ENCODE data around the gene DGKK.
"Not testable (repeated sequence)": the region's sequence is repeated elsewhere in the genome, so short reads cannot be mapped to it uniquely, and the experiment has no call there.

DGKK gene

DNA sequence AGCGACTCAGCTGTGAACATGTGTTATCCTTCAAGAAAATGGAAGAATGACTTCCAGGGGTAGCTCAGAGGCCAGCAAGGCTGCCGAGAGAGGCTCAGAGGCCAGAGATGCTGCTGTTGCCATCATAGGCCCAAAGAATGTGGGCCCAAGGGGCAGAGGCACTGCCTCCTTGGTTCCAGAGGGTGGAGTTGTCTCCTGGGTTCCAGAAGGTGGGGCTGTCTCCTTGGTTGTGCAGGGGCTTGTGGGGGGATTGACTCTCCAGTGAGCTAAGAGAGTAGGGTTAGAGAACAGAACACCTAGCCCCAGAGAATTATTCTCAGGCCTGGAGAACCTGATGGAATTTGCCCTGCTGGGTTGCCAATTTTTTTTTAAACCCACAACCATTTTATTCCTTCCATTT lies 62.6 kb downstream of the DGKK start:
- DNase-seq: no peak

DNA sequence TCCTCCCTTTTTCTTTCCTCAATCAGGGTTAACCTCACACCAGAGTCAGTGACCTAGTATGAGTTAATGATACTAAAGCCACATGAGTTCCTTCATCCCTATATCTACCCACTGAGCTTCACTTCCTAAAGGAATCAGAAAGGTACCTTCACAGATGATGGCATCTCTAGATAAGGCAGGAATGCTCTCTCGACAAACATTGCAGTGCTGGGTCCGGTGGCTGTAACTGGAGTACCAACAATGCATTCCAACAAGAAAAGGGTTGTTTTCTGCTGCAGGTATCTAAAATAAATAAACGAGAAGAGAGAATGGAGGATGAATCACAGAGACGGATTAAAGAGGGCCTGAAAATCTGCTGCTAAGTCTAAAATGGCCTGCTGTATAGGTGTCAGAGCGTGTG lies 66.7 kb downstream of the DGKK start:
- no peak for DNase-seq

DNA sequence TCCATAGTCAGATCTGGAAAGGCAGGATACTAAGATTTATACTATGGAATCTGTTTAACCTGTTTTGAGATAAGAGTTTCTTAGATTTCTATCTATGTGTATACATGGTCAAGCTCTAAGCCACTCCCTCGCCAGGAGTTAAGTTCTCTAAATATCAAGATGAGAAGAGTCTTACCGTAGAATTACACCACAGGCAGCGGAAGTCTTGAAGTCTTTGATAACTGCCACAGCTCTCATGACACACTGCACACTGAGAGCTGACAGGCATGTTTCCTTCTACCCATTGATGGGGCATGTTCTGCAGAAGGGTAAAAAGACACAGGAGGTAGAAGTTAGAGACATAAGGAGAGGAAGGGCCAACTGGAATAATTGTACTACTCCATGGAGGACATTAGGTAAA lies 67.7 kb downstream of the DGKK start:
- DNase-seq: no peak

DNA sequence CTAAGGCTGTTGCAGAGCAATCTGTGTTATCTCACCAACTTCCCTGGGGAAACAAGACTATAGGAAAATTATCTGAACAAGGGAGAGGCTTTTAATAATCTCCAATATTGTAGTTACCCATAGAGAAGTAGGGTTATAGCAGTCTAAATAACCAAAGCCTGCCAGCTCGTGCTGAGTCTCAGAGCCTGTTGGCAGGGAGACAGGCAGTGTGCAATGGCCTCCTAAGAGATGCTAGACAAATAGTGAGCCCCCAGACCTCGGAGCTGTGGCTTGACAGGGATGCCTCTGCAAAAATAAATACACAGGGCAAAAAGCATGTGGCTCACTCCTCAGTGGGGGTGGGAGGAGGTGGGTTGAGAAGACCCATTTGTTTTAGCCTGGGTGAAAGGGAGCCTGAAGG lies 76.7 kb downstream of the DGKK start:
- DNase-seq: no peak

DNA sequence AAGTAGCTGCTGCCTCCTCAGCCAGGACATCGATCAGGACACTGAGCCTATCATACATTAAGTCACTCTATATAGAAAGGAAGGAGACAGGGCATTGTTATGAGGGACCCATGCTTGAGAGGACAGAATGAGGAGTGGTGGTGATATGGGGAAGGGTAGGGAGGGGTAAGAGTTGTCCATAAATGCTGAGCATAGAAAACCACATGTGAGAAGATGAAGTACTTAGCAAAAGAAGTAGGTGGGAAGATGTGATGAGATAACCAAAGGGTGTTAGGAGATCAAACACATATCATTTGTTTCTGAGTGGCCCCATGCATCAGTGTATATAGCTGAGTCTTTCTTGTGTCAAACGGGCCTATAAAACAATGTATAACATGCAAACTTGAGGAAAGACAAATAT lies 84.1 kb downstream of the DGKK start:
- no peak for DNase-seq

DNA sequence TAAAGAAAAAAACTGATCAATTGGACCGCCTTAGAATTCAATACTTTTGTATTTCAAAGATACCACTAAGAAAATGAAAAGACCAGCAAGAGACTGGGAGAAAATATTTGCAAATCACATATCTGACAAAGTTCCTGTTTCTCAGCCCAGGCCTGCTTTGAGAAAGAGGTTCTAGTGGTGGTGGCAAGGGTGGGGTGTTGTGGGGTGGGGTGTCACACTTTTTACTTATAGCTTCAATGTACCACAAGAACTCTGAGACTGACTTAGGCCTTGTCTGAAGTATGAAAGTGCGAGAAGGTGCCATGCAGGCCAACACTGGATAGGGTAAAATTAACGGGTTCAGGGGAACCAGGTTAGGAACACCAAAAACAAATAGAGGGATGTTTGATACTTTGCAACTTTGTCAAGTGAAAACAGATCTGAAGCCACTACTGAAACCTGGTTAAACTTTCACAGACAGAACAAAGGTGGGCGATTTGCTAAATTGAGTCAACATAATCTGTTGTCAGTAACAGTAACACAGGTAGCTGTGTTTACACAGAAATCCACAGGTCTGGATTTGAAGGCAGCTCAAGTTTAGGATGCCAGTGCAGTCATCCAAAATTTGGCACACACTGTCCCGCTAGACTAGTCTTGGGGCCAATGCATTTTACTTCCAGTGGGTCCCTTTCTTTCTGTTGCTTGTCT lies 88.8 kb downstream of the DGKK start:
- no peak for DNase-seq

DNA sequence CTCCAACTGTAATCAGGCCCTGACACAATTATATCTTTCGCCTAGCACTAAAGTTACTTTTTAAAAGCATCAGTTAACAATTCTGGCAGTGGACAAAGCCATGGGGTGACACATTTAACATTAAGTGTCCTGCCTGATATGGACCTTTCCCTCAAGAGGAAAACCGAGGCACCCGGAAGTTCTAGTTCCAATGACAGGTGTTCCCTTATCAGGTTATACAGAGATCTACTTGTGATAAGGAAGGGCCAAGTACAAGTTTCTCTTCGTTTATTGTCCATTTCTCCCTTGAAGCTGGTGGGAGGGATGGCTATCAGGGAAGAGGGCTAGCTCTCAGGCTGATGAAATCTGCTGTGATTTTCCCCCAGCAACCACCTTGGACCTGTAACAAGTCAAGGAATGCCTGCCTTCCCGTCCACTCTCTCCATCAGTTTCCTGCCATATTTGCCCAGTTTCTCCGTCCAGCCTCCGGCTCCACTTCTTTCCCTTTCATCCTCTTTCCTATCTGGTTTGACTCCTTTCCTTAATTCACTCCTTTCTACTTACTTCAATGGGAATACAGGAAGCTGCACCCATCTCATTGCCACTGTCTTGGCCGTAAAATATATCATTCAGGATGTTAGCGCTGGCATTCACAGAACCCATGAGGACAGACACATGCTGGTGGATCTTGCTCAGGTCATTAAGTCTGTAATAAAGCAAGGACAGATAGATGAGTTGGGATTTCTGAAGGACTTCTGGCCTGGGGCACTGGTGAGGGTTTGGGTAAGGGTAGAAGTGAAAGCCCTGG lies 95.0 kb downstream of the DGKK start:
- no peak for DNase-seq

DNA sequence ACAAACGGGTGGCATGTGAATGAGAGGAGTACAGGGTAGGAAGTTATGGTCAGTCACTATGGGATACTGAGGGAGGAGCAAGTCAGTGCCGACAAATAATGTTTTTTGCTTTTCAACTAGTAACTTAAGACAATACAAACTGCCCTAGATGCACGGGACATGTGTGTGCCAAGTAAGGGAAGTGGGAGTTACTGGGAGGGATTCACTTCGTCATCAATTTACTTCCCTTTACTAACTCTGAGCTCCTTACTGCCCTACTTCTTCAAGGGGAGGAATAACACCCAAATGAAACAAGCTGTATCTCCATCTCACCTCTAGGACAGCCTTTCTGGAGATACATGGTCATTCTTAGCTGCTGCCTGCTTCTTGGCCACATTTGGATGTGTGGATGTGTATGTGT lies 97.7 kb downstream of the DGKK start:
- no peak for DNase-seq

DNA sequence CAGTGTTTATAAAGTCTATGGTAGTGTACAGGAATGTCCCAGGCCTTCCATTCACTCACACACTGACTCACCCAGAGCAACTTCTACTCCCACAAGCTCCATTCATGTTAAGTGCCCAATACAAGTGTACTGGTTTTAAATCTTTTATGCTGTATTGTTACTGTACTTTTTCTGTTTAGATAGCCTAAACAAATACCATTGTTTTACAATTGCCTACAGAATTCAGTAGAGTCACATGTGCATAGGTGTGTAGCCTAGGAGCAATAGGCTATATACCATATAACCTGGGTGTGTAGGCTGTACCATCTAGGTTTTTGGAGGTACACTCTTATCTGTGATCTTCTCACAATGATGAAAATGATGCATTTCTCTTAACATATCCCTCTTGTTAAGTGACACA lies 126.7 kb downstream of the DGKK start:
- DNase-seq: no peak

DNA sequence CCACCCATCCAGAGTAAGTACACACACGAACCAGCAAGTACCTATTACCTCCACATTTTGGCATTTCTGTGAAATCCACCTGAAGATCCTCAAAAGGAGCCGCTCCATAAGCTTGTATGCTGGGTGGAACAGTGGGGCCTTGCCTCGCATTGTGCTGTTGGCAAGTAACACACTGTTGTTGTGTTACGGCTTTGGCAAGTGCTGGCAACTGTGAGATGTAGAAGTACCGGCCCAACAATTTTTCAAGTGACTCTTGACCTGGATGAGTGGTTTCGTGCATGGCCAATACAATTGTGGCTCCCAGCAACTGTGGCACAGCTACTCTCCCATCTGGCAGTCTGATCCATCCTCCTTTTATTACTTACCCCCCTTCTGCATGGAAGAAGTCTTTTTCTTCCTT lies 137.3 kb downstream of the DGKK start:
- no peak for DNase-seq

DNA sequence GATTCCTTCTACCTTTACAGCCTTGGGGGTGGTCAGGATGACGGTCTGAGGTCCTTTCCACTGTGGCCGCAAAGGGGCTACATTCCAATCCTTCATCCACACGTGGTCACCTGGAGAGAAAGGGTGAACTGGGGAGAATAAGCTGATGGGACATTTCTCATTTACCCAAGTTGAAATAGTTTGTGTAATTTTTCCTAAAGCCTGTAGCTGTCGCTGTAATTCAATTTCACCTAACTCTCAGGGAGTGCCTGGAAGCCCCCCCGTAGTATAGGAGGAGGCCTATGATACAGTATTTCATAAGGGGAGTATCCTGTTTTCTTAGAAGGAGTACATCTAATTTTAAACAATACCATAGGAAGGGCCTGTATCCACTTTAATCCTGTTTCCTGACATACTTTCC lies 138.0 kb downstream of the DGKK start:
- not testable (repeated sequence) for DNase-seq

DNA sequence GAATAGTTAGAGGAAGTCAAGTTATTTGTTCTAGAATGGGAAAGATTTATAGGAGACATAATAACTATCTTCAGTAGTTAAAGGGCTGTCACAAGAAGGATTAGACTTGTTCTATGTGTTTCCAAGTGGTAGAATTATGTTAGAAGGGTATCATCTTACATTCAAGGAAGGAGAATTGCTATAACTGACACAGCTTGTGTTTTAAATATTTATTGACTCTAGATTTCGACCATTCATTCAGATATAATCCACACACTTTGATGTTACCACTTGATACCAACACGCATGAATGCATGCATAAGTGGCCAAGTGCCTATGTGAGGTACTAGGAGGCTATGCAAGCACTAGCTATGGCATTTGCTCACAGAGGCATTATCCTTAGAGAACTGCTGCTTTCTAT lies 143.4 kb downstream of the DGKK start:
- DNase-seq: no peak
